ENCODE measurements around the gene MYO3B.

The MYO3B gene

GRCh38 chr2:170177950-170178781 is at the start of gene MYO3B:
Gene MYO3B, plus strand, starts transcription at chr2:170178147. Its CDS starts 141 bp downstream, at chr2:170178288.
- no peak for TF ChIP-seq CTCF (IDR thresholded peaks at IDR 0.05; ENCODE audit: insufficient read depth, low read depth, low read length, missing control alignments)
- no peak within 1 kb of the TSS for H3K4me3 ChIP-seq (ENCODE audit: low read length)
- peak; percentile 68 for DNase-seq (ENCODE audit: low read depth)

GRCh38 chr2:170139276-170139967 is 38.5 kb upstream of the MYO3B start:
- DNase-seq (ENCODE audit: low read depth), result no peak
- H3K4me3 ChIP-seq (ENCODE audit: low read length), result no peak overlapping the region
- TF ChIP-seq CTCF (IDR thresholded peaks at IDR 0.05; ENCODE audit: insufficient read depth, low read depth, low read length, missing control alignments), result no peak

- DNase-seq (ENCODE audit: low read depth), result no peak
- no peak for TF ChIP-seq CTCF (IDR thresholded peaks at IDR 0.05; ENCODE audit: insufficient read depth, low read depth, low read length, missing control alignments)
- no peak overlapping the region for H3K4me3 ChIP-seq (ENCODE audit: low read length)
Observed at GRCh38 chr2:170140561-170140960, 37.4 kb upstream of the MYO3B start.

- no peak overlapping the region for H3K4me3 ChIP-seq (ENCODE audit: low read length)
- no peak for DNase-seq (ENCODE audit: low read depth)
- no peak for TF ChIP-seq CTCF (IDR thresholded peaks at IDR 0.05; ENCODE audit: insufficient read depth, low read depth, low read length, missing control alignments)
Observed at GRCh38 chr2:170141865-170142264, 36.1 kb upstream of the MYO3B start.

GRCh38 chr2:170142502-170142901 is 35.4 kb upstream of the MYO3B start:
- TF ChIP-seq CTCF (IDR thresholded peaks at IDR 0.05; ENCODE audit: insufficient read depth, low read depth, low read length, missing control alignments), result no peak
- no peak for DNase-seq (ENCODE audit: low read depth)

GRCh38 chr2:170143045-170143717 is 34.8 kb upstream of the MYO3B start:
- no peak for DNase-seq (ENCODE audit: low read depth)
- TF ChIP-seq CTCF (IDR thresholded peaks at IDR 0.05; ENCODE audit: insufficient read depth, low read depth, low read length, missing control alignments), result no peak
- H3K4me3 ChIP-seq (ENCODE audit: low read length), result no peak overlapping the region

More at GRCh38 chr2:170142502-170142901, 35.4 kb upstream of the MYO3B start:
- H3K4me3 ChIP-seq (ENCODE audit: low read length), result no peak overlapping the region

All from epithelial cell of esophagus (primary cell).